Heart left ventricle (tissue), 16 donors: ENCODE data around the gene LZTFL1. TPM values are rescaled to one million over a fixed set of nuclear protein-coding genes. Genes with fewer than 3 reads are reported as not detected.

Experiments used
- ATAC-seq, 4 donors: fragments of 200-7000 bp; cut with Tn5 transposase; one replicate each; pipeline ENCODE4 v1.9.1; 2020 to 2022; ENCODE audit warnings: moderate library complexity in 4 of 4, mild to moderate bottlenecking in 3 of 4, moderate number of reproducible peaks in 1 of 4
- DNase-seq, 5 donors: peaks; one replicate each; pipeline ENCODE4 v3.0.0-alpha.2; 2020
- H3K27ac ChIP-seq, 12 donors: fragments of 200-600 bp; sonication (generic) in 4 of 12; one replicate each; pipeline versions ENCODE4 v1.5.0 to v1.8.0; 2016 to 2022; ENCODE audit warnings: mild to moderate bottlenecking in 2 of 12
- H3K27me3 ChIP-seq, 9 donors: fragments of 200-600 bp; sonication (generic) in 2 of 9; one replicate each; pipeline versions ENCODE4 v1.5.1 to v1.8.0; 2016 to 2022; ENCODE audit warnings: mild to moderate bottlenecking in 3 of 9
- H3K36me3 ChIP-seq, 9 donors: fragments of 200-600 bp; sonication (generic) in 2 of 9; one replicate each; pipeline versions ENCODE4 v1.5.0 to v1.8.0; 2018 to 2022; ENCODE audit warnings: mild to moderate bottlenecking in 2 of 9
- H3K4me1 ChIP-seq, 12 donors: fragments of 200-600 bp; sonication (generic) in 4 of 12; one replicate each; pipeline versions ENCODE4 v1.5.0 to v1.8.0; 2016 to 2022; ENCODE audit warnings: mild to moderate bottlenecking in 3 of 12
- H3K4me3 ChIP-seq, 12 donors: fragments of 200-600 bp; sonication (generic) in 4 of 12; one replicate each; pipeline versions ENCODE4 v1.5.0 to v1.8.0; 2017 to 2022; ENCODE audit warnings: mild to moderate bottlenecking in 9 of 12, moderate library complexity in 4 of 12
- H3K9me3 ChIP-seq, 12 donors: fragments of 200-600 bp; sonication (generic) in 4 of 12; one replicate each; pipeline versions ENCODE4 v1.5.0 to v1.8.0; 2016 to 2022; ENCODE audit warnings: mild to moderate bottlenecking in 1 of 12
- CTCF ChIP-seq, 12 donors: fragments of 200-600 bp; sonication (generic) in 4 of 12; IDR thresholded peaks; one replicate each; pipeline versions ENCODE4 v1.5.0 to v1.8.0; 2018 to 2022; ENCODE audit warnings: antibody characterized with exemption in 12 of 12, mild to moderate bottlenecking in 5 of 12
- POLR2A ChIP-seq, 2 donors: fragments of 450-650 bp; IDR thresholded peaks; one replicate each; pipeline ENCODE4 v1.6.1; 2017; ENCODE audit warnings: antibody characterized with exemption in 2 of 2, mild to moderate bottlenecking in 2 of 2, moderate library complexity in 2 of 2
- whole genome bisulfite sequencing, 4 donors: extraction: QIAGEN DNeasy Blood & Tissue Kit in 2 of 4; methylation state at CpG; one replicate each; pipeline versions ENCODE4 v1.1.5 to v1.1.7; 2013 to 2018; 5-methylcytosine and 5-hydroxymethylcytosine counted together
- intact Hi-C, 10 donors: fragments of 100-400 bp; cut with DNase I; formaldehyde crosslinking; loops; one replicate each; pipeline versions ENCODE4 v1.11.1 to v1.14.2; 2022
- polyA plus RNA-seq, 2 donors: library from polyadenylated mRNA; stranded (reverse); fragments of 200-250 nt; gene quantifications; one replicate each; pipeline ENCODE4 v1.2.3, GENCODE V29; 2013
- total RNA-seq, 9 donors: library from RNA; depleted of rRNA in 2 of 9; stranded (reverse); fragments of >200 nt in 2 of 9; fragmentation: NEBNext Ultra II Directional in 3 of 9; extraction: Animal tissue kit (Norgen Biotek cat#: 25700) in 3 of 9; gene quantifications; one replicate each; pipeline versions ENCODE4 v1.1.0 to v1.2.4, GENCODE V29; 2016 to 2023
- donor health status: ischemic (EF 13 %, LVEDD 7.1; RV severe dilation, severe dysfunction).
- donor health status: healthy with polysubstance abuse.
- donor health status: DM: no; HTN: yes; CAD: no.
- donor health status: DM: no; HTN: no; CAD: no.
- donor health status: ischemic (EF 25% LVEDD 6.9; RV normal size, moderate dysfunction).
- donor health status: ischemic (EF 25% LVEDD 5.7; RV mildly dilated, moderate dysfunction).
- donor health status: healthy.
- donor health status: DM: yes; HTN: yes; CAD: no.
- donor health status: ischemic (EF 35%, LVEDD 5.7; RV mildly dilated, moderate dysfunction).
- donor health status: nonischemic (EF 11% LVEDD 7.7; RV severe dilation, severe dysfunction).
- donor health status: DM: yes; HTN: yes; CAD: no.
- donor health status: PGD.
- donor health status: ischemic (EF 29% LVEDD 5.4; RV normal size, mild dysfunction).
- donor health status: nonischemic (EF 23%, LVEDD 6.1; RV moderate dilation, normal function).

The LZTFL1 gene
- total and polyA plus RNA-seq, 11 donors, result 1.7 to 13.1 (median 8.8) TPM

GRCh38 chr3:45816544-45816943 lies 25.4 kb downstream of the LZTFL1 start:
- H3K4me3 ChIP-seq, result no peak overlapping the region
- peak overlapping the region in 8 of 12 donors; percentile 5 to 70 (median 44) for H3K27ac ChIP-seq
- no peak for TF ChIP-seq CTCF (IDR thresholded peaks at IDR 0.05)
- no peak for TF ChIP-seq POLR2A (IDR thresholded peaks at IDR 0.05)
- H3K9me3 ChIP-seq, result peaks cover 0 to 9% (median 0%) of the 10 kb centered on the region in 12 donors
- peak in 4 of 5 donors; percentile 31 to 50 (median 44) for DNase-seq
- 12 to 22% (median 16%) methylated on average over 3 of the region's 3 CpGs for WGBS, 4 donors
- intact Hi-C loops, result no loop called here
- peaks cover 0 to 32% (median 18%) of the 10 kb centered on the region in 12 donors for H3K4me1 ChIP-seq
- no peaks in the 10 kb centered on the region for H3K27me3 ChIP-seq
- peak; percentile 90 to 94 (median 93) for ATAC-seq
- peaks cover 0 to 11% (median 0%) of the 10 kb centered on the region in 9 donors for H3K36me3 ChIP-seq

- peaks cover 0 to 9% (median 0%) of the 10 kb centered on the region in 12 donors for H3K9me3 ChIP-seq
- H3K4me3 ChIP-seq, result no peak overlapping the region
- H3K27me3 ChIP-seq, result no peaks in the 10 kb centered on the region
- H3K36me3 ChIP-seq, result no peaks in the 10 kb centered on the region
- DNase-seq, result no peak
- intact Hi-C loops, result no loop called here
- 95 to 97% (median 96%) methylated on average over 4 of the region's 4 CpGs for WGBS, 4 donors
- H3K27ac ChIP-seq, result no peak overlapping the region
- peaks cover 0 to 32% (median 18%) of the 10 kb centered on the region in 12 donors for H3K4me1 ChIP-seq
- ATAC-seq, result no peak
- TF ChIP-seq POLR2A (IDR thresholded peaks at IDR 0.05) (no peak), CTCF (IDR thresholded peaks at IDR 0.05) (no peak)
Observed at GRCh38 chr3:45814322-45814721, 27.6 kb downstream of the LZTFL1 start.

- TF ChIP-seq CTCF (IDR thresholded peaks at IDR 0.05) (no peak), POLR2A (IDR thresholded peaks at IDR 0.05) (no peak)
- WGBS, 4 donors, result 70 to 78% (median 76%) methylated on average over 10 of the region's 10 CpGs
- H3K27me3 ChIP-seq, result no peaks in the 10 kb centered on the region
- intact Hi-C loops, result no loop called here
- peaks cover 0 to 9% (median 0%) of the 10 kb centered on the region in 12 donors for H3K4me1 ChIP-seq
- no peak overlapping the region for H3K4me3 ChIP-seq
- peak overlapping the region in 4 of 12 donors; percentile 3 to 28 (median 16) for H3K27ac ChIP-seq
- DNase-seq (no peak), ATAC-seq (peak in 1 of 4 donors; percentile 37)
- H3K9me3 ChIP-seq, result no peaks in the 10 kb centered on the region
- H3K36me3 ChIP-seq, result no peaks in the 10 kb centered on the region
Observed at GRCh38 chr3:45807681-45808540, 34.0 kb downstream of the LZTFL1 start.

- Histone ChIP-seq H3K4me3 (no peak overlapping the region), H3K36me3 (no peaks in the 10 kb centered on the region), H3K9me3 (no peaks in the 10 kb centered on the region), H3K27ac (peak overlapping the region in 4 of 12 donors; percentile 3 to 58 (median 17)), H3K4me1 (peaks cover 0 to 9% (median 0%) of the 10 kb centered on the region in 12 donors), H3K27me3 (no peaks in the 10 kb centered on the region)
- ATAC-seq (peak; percentile 83 to 88 (median 86)), DNase-seq (peak in 1 of 5 donors; percentile 53)
- 65 to 71% (median 67%) methylated on average over 3 of the region's 3 CpGs for WGBS, 4 donors
- intact Hi-C loops, result no loop called here
- no peak for TF ChIP-seq CTCF (IDR thresholded peaks at IDR 0.05)
- no peak for TF ChIP-seq POLR2A (IDR thresholded peaks at IDR 0.05)
Observed at GRCh38 chr3:45807133-45807532, 34.8 kb downstream of the LZTFL1 start.
